Right lobe of liver (tissue), 6 donors: ENCODE data around the gene NPR1. TPM values are rescaled to one million over a fixed set of nuclear protein-coding genes. Genes with fewer than 3 reads are reported as not detected.
A peak's percentile ranks its signal among the peaks of the same experiment; 100 is the strongest.

Experiments used
- ATAC-seq, 4 donors: fragments of 200-7000 bp; cut with Tn5 transposase; one replicate each; pipeline ENCODE4 v1.9.1; 2020; ENCODE audit warnings: mild to moderate bottlenecking in 4 of 4, moderate library complexity in 4 of 4
- DNase-seq, 3 donors: peaks; one replicate each; pipeline ENCODE4 v3.0.0-alpha.2; 2020
- H3K27ac ChIP-seq, 3 donors: fragments of 200-600 bp; one replicate each; pipeline ENCODE4 v1.8.0; 2022
- H3K27me3 ChIP-seq, 2 donors: fragments of 200-600 bp; one replicate each; pipeline ENCODE4 v1.8.0; 2022
- H3K36me3 ChIP-seq, 4 donors: fragments of 200-600 bp; sonication (generic) in 1 of 4; one replicate each; pipeline versions ENCODE4 v1.5.1 to v1.8.0; 2017 to 2022; ENCODE audit warnings: control low read depth in 1 of 4
- H3K4me1 ChIP-seq, 4 donors: fragments of 200-600 bp; sonication (generic) in 1 of 4; one replicate each; pipeline versions ENCODE4 v1.5.1 to v1.8.0; 2017 to 2022; ENCODE audit warnings: control low read depth in 1 of 4
- H3K4me3 ChIP-seq, 3 donors: fragments of 200-600 bp; one replicate each; pipeline ENCODE4 v1.8.0; 2022
- H3K9me3 ChIP-seq, 4 donors: fragments of 200-600 bp; sonication (generic) in 1 of 4; one replicate each; pipeline versions ENCODE4 v1.5.1 to v1.8.0; 2017 to 2022; ENCODE audit warnings: control low read depth in 1 of 4
- POLR2A ChIP-seq: fragments of 450-650 bp; IDR thresholded peaks from one replicate; pipeline ENCODE4 v1.6.1; 2017; ENCODE audit warnings: antibody characterized with exemption, mild to moderate bottlenecking
- WGBS: methylation state at CpG from one replicate; pipeline ENCODE4 v1.1.6; 2018; ENCODE audit warnings: low coverage, low lambda C conversion rate; ENCODE audit not compliant: insufficient coverage; ENCODE audit errors: missing lambda C conversion rate; 5-methylcytosine and 5-hydroxymethylcytosine counted together
- intact Hi-C, 2 donors: fragments of 100-400 bp; cut with DNase I; formaldehyde crosslinking; loops; one replicate each; pipeline versions ENCODE4 v1.11.2 to v1.14.1; 2022
- total RNA-seq, 6 experiments: library from RNA; depleted of rRNA in 2 of 6; stranded (reverse); fragments of >200 nt in 2 of 6; fragmentation: NEBNext Ultra II Directional in 3 of 6; extraction: Animal tissue kit (Norgen Biotek cat#: 25700) in 3 of 6; gene quantifications; one replicate each; pipeline versions ENCODE4 v1.1.0 to v1.2.4, GENCODE V29; 2016 to 2023
- TF ChIP-seq, protein P1 (sequence below), 4 donors: fragments of 200-600 bp in 3 of 4; fragments of 450-650 bp in 1 of 4; IDR thresholded peaks; one replicate each; pipeline versions ENCODE4 v1.5.1 to v1.8.0; 2016 to 2022; ENCODE audit warnings: antibody characterized with exemption in 4 of 4, mild to moderate bottlenecking in 2 of 4
- donor health status: DM: no; HTN: yes; CAD: no.
- donor health status: DM: no; HTN: no; CAD: no.
- donor health status: DM: no; HTN: no; CAD: no.
- donor health status: DM: no; HTN: yes; CAD: no.
- donor health status: DM: no; HTN: yes; CAD: no.

The NPR1 gene
- total RNA-seq, 6 experiments from 2014 or later: 5.0 to 14.4 (median 5.7) TPM

GRCh38 chr1:153659175-153659534, 19.3 kb upstream of the NPR1 start:
- H3K4me1 ChIP-seq: peaks cover 0 to 12% (median 0%) of the 10 kb centered on the region in 4 donors
- intact Hi-C loops: no loop called here
- WGBS: 28% methylated on average over 8 of the region's 8 CpGs
- TF ChIP-seq, protein P1, sequence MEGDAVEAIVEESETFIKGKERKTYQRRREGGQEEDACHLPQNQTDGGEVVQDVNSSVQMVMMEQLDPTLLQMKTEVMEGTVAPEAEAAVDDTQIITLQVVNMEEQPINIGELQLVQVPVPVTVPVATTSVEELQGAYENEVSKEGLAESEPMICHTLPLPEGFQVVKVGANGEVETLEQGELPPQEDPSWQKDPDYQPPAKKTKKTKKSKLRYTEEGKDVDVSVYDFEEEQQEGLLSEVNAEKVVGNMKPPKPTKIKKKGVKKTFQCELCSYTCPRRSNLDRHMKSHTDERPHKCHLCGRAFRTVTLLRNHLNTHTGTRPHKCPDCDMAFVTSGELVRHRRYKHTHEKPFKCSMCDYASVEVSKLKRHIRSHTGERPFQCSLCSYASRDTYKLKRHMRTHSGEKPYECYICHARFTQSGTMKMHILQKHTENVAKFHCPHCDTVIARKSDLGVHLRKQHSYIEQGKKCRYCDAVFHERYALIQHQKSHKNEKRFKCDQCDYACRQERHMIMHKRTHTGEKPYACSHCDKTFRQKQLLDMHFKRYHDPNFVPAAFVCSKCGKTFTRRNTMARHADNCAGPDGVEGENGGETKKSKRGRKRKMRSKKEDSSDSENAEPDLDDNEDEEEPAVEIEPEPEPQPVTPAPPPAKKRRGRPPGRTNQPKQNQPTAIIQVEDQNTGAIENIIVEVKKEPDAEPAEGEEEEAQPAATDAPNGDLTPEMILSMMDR (IDR thresholded peaks at IDR 0.05): no peak
- TF ChIP-seq POLR2A: no peak
- peaks cover 0 to 31% (median 20%) of the 10 kb centered on the region in 4 donors for H3K36me3 ChIP-seq
- H3K27ac ChIP-seq: peak overlapping the region; percentile 85 to 96 (median 93)
- ATAC-seq: no peak
- peak overlapping the region; percentile 71 to 86 (median 77) for H3K4me3 ChIP-seq
- no peaks in the 10 kb centered on the region for H3K27me3 ChIP-seq
- no peaks in the 10 kb centered on the region for H3K9me3 ChIP-seq
- no peak for DNase-seq

DNA sequence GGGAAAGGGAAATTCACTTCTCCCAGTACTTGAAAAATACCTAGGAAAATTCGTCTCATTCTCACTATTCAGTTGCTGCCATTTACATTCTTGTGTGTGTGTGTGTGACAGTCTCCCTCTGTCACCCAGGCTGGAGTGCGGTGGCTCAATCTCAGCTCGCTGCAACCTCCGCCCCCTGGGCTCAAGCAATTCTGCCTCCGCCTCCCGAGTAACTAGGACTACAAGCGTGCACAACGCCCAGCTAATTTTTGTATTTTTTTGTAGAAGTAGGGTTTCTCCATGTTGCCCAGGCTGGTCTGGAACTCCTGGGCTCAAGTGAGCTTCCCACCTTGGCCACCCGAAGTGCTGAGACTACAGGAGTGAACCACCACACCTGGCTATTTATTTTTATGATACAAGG, 18.8 kb upstream of the NPR1 start:
- WGBS: 73% methylated on average over 8 of the region's 9 CpGs
- peaks cover 0 to 36% (median 23%) of the 10 kb centered on the region in 4 donors for H3K36me3 ChIP-seq
- no peaks in the 10 kb centered on the region for H3K27me3 ChIP-seq
- no peak for ATAC-seq
- H3K4me1 ChIP-seq: peaks cover 0 to 15% (median 1%) of the 10 kb centered on the region in 4 donors
- intact Hi-C loops: no loop called here
- no peak for TF ChIP-seq POLR2A
- TF ChIP-seq, protein P1 (IDR thresholded peaks at IDR 0.05): no peak
- no peak overlapping the region for H3K27ac ChIP-seq
- no peak for DNase-seq
- H3K4me3 ChIP-seq: peak overlapping the region in 2 of 3 donors; percentile 71 to 77
- H3K9me3 ChIP-seq: no peaks in the 10 kb centered on the region

DNA sequence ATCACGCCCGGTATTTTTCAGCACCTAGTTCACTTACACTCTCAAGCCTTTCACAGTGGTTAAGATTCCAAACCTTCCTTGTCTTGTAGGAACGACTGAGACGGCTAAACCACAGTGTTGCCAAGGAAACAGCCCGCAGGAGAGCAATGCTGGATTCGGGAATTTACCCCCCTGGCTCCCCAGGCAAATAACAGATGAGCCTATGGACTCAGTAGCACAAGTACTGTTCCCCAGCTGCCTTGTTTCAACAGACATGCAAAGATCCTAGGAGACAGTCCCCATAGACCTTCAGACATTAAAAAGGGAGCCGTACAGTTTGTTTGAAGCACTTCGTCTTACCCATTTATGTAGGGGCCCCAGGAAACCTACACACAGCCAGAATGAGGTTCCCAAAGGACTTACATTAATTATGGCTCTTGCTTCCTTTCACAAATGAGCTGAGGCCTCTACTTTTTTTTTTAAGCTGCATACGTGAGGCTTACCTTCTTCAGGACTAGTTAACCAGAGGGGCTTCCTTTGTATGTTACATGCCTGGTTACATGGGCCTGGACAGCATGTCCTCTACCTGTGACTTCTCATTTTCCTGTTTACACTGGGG, 17.3 kb upstream of the NPR1 start:
- 78% methylated on average over 6 of the region's 9 CpGs for WGBS
- H3K36me3 ChIP-seq: peaks cover 8 to 52% (median 34%) of the 10 kb centered on the region in 4 donors
- intact Hi-C loops: no loop called here

DNA sequence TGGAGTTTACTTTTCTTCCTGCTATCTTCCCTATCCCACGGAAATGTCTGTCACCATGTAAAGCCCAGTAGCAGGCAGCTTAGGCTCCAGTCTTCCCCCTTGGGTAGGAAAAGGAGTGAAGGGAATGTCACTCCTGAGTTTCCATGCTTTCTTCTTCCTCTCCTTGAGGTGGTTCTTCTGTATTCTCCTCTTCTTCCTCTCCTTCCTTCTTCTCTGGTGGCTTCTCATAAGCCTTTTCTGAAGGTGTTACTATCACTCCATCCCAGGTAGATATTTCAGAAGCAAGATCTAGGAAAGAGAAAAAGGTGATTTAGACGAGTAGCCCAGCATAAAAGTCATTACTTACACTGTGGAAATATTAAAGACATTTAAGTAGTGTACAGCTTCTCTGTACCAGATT, 16.2 kb upstream of the NPR1 start:
- no peak for DNase-seq
- 73% methylated on average over 2 of the region's 2 CpGs for WGBS
- TF ChIP-seq, protein P1 (IDR thresholded peaks at IDR 0.05): no peak
- no peak for TF ChIP-seq POLR2A
- no peak overlapping the region for H3K4me3 ChIP-seq
- intact Hi-C loops: no loop called here
- no peaks in the 10 kb centered on the region for H3K27me3 ChIP-seq
- no peaks in the 10 kb centered on the region for H3K9me3 ChIP-seq
- H3K27ac ChIP-seq: no peak overlapping the region
- no peak for ATAC-seq
- H3K36me3 ChIP-seq: peaks cover 11 to 62% (median 39%) of the 10 kb centered on the region in 4 donors
- peaks cover 0 to 25% (median 5%) of the 10 kb centered on the region in 4 donors for H3K4me1 ChIP-seq

More for the DNA sequence above, 17.3 kb upstream of the NPR1 start:
- TF ChIP-seq, protein P1 (IDR thresholded peaks at IDR 0.05): no peak
- TF ChIP-seq POLR2A: no peak
- Histone ChIP-seq H3K27me3 (no peaks in the 10 kb centered on the region), H3K27ac (no peak overlapping the region), H3K9me3 (no peaks in the 10 kb centered on the region), H3K4me3 (no peak overlapping the region), H3K4me1 (peaks cover 0 to 25% (median 5%) of the 10 kb centered on the region in 4 donors)
- no peak for ATAC-seq
- no peak for DNase-seq
